Activated T-cell treated with anti-CD3 and anti-CD28 coated beads, Interleukin-2, amount 50 U/mL, for 48 hours (primary cell): ENCODE results near the gene TNFAIP6.
"Not testable (repeated sequence)": the region's sequence is repeated elsewhere in the genome, so short reads cannot be mapped to it uniquely, and the experiment has no call there.

Source experiments
- DNase-seq, 2 experiments: peaks; one replicate each; pipeline ENCODE4 v3.0.0-alpha.2; 2020

The TNFAIP6 gene

GRCh38 chr2:151361674-151362370 is 4.4 kb downstream of the TNFAIP6 start:
- DNase-seq = no peak

GRCh38 chr2:151363709-151364108 is 6.3 kb downstream of the TNFAIP6 start:
- no peak for DNase-seq

GRCh38 chr2:151367571-151367970 is 10.2 kb downstream of the TNFAIP6 start:
- DNase-seq = no peak

GRCh38 chr2:151374436-151374835 is 17.0 kb downstream of the TNFAIP6 start:
- DNase-seq = no peak

- no peak for DNase-seq
Measured at GRCh38 chr2:151379169-151379568, 21.8 kb downstream of the TNFAIP6 start.

- DNase-seq = no peak
Measured at GRCh38 chr2:151380580-151381235, 23.3 kb downstream of the TNFAIP6 start.

GRCh38 chr2:151381266-151381665 is 23.9 kb downstream of the TNFAIP6 start:
- DNase-seq = no peak

GRCh38 chr2:151388011-151388410 is 30.6 kb downstream of the TNFAIP6 start:
- DNase-seq = no peak

- no peak for DNase-seq
Measured at GRCh38 chr2:151391436-151391835, 34.0 kb downstream of the TNFAIP6 start.

GRCh38 chr2:151394509-151394908 is 37.1 kb downstream of the TNFAIP6 start:
- no peak for DNase-seq

- no peak for DNase-seq
Measured at GRCh38 chr2:151395509-151396374, 38.4 kb downstream of the TNFAIP6 start.

- DNase-seq = no peak
Measured at GRCh38 chr2:151399981-151400380, 42.6 kb downstream of the TNFAIP6 start.

- DNase-seq = no peak
Measured at GRCh38 chr2:151401149-151401548, 43.8 kb downstream of the TNFAIP6 start.

GRCh38 chr2:151403914-151404313 is 46.5 kb downstream of the TNFAIP6 start:
- no peak for DNase-seq

- no peak for DNase-seq
Measured at GRCh38 chr2:151405376-151405775, 48.0 kb downstream of the TNFAIP6 start.

- no peak for DNase-seq
Measured at GRCh38 chr2:151407281-151407680, 49.9 kb downstream of the TNFAIP6 start.

- no peak for DNase-seq
Measured at GRCh38 chr2:151408788-151409600, 51.6 kb downstream of the TNFAIP6 start.

- peak; percentile 89 to 90 for DNase-seq
Measured at GRCh38 chr2:151409601-151410484, 52.5 kb downstream of the TNFAIP6 start, which contains the start of gene RIF1. TSS of gene RIF1 (plus strand) at chr2:151409902. CDS start at chr2:151410424, 522 bp downstream.

- peak; percentile 60 to 63 for DNase-seq
Measured at GRCh38 chr2:151410485-151410834, 53.1 kb downstream of the TNFAIP6 start.

GRCh38 chr2:151417650-151418049 is 60.3 kb downstream of the TNFAIP6 start:
- DNase-seq = no peak

GRCh38 chr2:151421681-151422080 is 64.3 kb downstream of the TNFAIP6 start:
- DNase-seq = not testable (repeated sequence)
